ENCODE measurements around the gene DDAH1.
"Not testable (repeated sequence)": the region's sequence is repeated elsewhere in the genome, so short reads cannot be mapped to it uniquely, and the experiment has no call there.

Gene DDAH1

DNA sequence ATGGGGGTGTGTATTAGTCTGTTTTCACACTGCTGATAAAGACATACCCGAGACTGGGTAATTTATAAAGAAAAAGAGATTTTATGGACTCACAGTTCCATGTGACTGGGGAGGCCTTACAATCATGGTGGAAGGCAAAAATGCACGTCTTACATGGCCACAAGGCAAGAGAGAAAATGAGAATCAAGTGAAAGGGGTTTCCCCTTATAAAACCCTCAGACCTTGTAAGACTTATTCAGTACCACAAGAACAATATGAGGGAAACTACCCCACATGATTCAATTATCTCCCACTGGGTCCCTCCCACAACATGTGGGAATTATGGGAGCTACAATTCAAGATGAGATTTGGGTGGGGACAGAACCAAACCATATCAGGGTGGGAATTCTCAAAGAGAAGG, 5.2 kb upstream of the DDAH1 start:
- DNase-seq (ENCODE audit: low spot score), result not testable (repeated sequence)

DNA sequence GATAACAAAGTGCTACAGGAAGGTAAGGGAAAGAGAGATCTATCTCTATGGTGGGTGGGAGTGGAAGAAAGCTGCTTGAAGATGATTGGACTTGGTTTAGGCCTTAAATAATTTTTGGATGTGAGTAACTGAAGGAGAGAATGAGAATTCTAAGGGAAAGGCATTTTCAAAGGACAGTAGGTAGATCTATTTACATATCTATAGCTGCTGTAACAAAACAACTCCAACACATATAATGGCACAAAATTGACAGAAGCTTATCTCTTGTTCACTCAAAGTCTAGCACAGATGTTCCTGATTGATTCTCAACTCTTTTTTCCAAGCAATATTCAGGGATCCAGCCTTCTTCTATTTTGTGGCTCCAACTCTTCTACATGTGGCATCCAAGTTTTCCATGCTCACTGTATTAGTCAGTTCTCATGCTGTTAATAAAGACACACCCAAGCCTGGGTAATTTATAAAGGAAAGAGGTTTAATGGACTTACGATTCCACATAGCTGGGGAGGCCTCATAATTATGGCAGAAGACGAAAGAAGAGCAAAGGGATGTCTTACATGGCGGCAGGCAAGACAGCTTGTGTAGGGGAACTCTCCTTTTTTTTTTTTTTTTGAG, 3.1 kb upstream of the DDAH1 start:
- no peak for DNase-seq (ENCODE audit: low spot score)

DNA sequence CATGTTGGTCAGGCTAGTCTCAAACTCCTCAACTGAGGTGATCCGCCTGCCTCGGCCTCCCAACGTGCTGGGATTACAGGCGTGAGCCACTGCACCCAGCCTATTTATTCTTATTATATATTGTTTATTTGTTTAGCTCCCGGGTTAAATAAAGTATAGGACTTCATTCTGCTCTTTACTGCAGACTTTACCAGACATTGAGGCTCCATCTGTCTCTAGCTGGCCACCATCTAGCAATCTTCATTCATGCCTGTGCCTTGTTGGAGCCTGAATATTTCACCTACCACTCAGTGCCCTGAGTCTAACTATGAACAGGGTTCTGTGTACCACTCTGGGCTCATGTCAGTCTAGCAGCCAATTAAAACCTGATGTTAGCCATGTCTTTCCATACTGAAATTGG, 2.1 kb upstream of the DDAH1 start:
- no peak for DNase-seq (ENCODE audit: low spot score)

DNA sequence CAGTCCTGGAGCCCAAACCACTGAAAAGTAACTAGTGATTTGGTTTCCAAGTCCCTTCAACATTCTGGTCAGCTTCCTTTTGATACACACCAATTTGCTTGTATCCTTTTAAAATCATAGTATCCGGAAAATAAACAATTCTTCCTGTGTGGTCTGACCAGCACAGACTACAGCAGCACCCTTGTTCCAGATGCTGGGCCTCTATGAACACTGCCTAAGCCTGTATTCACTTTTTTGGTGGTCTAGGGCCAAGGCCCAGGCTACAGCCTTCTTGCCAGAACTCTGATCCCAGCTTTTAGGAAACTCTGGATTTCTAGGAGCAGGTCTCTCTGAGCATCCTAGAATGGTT, 801 bp upstream of the DDAH1 start:
- no peak for DNase-seq (ENCODE audit: low spot score)

DNA sequence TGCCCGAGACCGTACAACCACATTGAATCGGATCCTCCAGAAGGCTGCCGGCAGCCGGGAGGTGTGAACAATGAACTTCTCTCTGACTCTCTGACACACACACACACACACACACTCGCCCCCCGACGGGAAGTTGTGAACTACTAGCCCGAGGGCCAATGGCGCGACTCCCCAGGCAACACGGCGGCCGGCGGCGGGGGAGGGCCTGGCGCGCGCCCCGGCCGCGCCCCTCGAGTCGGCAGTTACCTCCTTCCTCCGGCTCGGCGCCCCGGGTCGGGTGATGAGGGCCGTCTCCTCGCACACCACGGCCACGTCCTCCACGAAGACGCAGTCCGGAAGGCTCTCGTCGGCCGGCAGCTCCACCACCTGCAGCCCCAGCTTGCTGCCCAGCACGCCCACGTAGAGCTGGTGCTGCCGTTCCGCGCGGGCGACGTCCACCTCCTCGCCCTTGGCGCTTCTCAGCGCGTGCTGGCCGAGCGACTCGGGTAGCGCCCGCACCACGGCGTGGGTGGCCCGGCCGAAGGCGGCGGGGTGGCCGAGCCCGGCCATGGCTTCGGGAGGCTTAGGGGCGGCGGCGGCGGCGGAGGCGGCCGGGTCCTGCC, 361 bp downstream of the DDAH1 start:
- peak; percentile 74 for DNase-seq (ENCODE audit: low spot score)

DNA sequence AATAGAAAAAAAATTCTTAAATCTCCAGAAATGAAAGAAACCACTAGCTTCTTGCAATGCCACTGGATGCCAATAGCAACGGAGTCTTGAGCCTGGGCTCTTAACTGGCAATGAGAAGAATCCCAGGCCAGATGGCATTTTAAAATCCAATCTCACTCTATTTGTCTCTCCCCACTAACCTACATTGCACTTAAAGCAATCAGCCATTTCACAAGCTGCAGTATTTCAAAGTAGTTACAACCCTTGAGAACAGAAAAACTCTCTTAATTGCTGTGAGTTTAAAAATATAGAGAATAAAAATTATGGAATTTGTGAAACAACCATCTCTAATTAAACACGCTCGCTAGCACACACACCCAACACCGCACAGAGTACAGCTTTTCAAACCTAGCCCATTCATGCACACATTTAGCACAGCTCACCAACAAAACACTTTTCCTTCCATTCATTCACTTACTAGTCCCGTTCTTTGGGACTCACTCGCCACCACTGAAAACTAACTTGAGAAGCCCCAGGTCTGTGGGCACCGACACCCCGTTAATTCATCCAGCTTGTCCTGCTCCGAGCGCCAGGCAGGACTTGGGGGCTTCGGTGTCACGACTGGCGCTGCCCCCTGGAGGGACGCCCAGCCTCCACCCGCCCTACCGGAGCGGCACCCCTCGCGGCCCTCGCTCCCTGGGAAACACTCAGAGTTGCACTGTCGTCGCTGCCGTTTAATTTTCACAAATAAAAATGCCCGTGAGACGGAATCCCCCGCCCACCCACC, 1.0 kb downstream of the DDAH1 start:
- no peak for DNase-seq (ENCODE audit: low spot score)

DNA sequence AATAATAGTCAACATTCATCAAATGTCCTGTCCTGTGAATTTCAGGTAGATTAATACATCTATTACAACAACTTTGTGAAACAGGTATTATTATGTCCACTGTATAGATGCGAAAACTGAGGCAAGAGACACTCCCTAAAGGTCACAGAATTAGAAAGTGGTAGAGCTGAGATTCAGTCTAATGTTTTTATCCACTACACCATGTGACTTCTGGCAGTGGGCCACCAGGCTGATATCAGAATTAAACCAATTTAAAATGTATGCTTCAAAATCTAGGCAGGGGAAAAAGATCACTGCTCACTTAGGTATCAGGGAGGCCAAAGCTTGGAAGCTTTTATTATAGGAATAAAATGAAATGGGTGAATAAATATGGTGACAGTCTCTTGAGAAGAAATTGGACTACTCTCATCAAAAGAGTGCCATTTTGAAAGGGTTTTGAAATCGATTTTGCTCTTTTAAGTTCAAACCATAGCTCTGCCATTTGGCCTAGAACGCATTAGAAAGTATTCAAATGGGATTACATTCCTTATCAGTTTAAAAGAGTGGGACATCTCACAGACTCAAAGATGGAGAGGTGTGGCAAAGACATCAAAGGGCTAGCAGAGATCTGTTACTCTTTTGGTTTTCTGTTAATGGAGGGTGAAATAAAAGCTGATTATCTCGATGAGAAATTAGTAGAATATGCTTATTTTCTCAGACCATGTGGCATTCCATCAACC, 1.9 kb downstream of the DDAH1 start:
- DNase-seq (ENCODE audit: low spot score), result no peak

DNA sequence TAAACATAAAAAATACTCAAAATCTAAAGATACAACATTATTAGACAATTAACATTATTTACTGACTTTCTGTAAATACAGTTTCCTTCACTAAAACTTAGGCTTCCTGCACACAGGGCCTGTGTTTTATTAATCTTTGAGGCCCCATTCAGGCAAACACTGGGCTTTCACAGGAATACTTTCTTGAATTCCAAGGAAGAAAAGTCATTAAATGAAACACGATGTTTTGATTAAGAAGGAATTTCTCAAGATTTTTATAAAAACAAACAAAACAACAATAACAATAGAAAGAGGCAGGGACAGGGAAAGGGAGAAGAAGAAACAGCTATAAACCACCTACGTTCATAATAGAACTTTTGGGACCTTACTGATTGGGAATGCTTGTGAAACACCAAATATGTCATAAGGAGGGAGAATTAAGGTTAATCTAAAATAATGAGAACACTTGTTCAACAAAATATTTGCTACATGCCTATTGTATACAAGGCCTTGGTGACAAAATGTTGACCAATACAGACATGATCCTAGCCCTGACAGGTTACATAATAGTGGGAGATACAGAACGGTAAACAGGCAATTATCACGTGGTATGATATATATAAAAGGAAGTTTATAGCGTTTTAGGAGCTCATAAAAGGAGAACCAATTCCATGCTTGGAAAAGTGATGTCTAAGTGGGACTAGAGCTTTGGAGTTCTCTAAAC, 3.6 kb downstream of the DDAH1 start:
- DNase-seq (ENCODE audit: low spot score), result no peak

DNA sequence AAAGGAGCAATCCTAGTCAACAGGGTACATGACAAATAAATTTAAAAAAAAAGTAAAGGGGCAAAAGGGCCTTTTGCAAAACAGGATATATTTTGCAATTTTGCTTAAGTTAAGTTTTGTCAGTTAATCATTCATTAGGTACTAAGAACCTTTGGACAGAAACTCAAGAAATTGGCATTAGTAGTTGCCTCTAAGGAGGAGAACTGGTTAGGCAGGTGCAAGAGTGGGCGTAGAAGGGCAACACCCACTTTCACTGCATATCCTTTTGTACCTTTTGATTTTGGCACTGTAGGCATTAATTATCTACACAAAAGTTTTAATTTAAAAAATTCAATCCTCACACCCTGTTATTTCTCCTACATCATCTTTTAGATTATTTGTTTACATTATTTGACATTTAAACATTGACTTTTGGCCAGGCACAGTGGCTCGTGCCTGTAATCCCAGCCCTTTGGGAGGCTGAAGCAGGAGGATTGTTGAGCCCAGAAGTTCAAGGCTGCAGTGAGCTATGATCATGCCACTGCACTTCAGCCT, 4.3 kb downstream of the DDAH1 start:
- peak; percentile 29 for DNase-seq (ENCODE audit: low spot score)

DNA sequence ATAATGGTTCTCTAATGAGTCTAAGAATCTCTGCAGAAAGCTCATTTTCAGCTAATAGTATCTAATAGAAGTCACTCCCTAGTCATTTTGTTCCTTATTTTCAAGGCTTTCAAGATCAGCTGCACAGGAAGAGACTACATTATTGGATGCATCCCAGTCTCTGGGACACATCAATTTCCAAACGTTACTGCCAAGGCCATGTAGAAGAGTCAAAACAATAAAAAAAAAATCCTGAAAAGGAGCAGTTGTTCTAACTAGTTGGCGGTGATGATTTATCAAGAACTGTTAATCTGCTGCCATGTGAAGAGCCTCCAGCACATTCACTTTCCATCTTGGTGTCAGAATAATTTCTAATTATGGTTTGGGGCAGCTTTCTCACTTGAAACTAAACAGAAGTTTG, 5.7 kb downstream of the DDAH1 start:
- DNase-seq (ENCODE audit: low spot score), result no peak

DNA sequence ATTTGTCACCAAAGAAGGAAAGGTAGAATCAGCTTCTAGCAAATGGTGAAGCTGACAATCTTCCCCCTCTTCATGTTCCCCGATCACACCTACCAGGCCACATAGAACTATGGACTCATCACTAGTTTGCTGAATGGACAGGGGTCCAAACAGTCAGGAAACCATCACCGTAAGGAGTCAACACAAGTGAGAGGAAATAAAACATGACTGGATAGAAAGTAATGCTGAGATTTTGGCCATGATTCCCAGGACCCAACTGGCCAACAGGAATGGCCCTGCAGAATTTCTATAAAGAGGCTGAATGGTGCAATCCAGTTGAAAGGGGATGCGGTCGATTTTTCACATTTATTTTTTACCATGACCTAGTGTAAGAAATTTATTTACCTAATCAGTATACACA, 10.7 kb downstream of the DDAH1 start:
- DNase-seq (ENCODE audit: low spot score), result no peak

DNA sequence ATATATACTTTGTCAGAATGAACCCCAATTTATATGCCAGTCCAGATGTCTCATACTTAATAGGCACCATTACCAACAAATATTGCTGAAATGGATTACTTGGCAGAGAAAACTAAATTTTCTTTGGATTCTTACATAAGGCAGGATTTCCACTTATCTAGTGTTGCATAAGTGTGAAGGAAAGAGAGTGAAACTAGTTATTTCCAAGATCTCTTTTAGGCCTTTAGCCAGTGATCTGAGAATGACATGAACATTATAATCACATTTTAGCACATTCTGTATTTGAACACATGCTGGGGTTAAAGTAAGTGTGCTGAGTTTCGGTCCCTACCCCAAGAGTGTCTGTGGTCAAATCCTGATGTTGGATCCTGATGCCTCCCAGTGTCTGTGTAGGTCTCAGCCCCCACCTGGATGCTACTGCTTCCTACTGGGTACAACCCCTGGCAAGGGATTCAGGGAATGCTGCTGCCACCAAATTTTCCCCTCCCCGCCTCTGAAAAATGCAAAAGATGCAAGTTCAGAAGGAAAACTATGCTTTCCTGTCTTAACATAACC, 11.2 kb downstream of the DDAH1 start:
- no peak for DNase-seq (ENCODE audit: low spot score)

DNA sequence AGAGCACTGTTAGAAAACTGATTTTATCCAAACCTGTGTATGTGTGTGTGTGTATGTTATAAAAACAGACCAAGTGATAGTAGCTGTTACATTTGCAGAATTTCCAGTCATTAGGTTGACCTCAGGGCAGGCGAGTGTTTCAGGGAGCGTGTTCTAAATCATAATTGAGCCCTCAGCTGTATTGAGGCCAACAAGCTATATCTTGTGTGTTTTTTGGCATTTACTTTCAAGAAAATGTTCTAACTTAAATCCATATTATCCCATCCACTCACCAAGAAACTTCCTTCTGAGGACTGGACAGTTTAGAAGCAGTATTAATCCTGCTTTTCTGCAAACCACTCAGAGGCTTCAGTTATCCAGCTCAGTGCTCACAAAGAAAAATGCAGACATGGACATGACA, 12.0 kb downstream of the DDAH1 start:
- DNase-seq (ENCODE audit: low spot score), result no peak

DNA sequence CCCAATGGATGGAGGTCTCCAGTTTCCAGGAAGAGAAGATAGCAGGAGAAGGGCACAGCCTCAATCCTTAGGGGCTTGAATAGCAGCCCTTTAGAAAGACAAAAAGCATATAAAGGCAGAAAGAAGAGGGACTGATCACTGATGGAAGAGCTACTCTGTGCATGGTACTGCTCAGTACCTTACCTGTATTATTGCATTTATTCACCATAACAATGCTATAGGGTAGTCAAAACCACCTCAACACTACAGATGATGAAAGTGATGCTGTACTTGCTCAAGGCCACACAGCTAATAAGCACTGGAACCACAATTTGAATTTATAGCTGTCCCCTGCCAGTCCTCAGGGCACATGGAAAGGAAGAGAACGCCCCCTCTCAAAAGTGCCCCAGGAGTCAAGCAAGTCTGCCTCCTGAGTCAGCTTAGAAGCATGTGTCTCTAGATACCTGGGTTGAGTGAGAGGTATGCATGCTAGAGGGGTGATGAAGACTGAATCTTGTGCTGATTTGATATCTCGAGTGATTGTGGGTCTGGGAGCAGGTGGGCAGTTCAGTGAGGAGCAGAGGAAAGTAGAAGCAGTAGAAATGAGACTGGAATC, 13.6 kb downstream of the DDAH1 start:
- no peak for DNase-seq (ENCODE audit: low spot score)

DNA sequence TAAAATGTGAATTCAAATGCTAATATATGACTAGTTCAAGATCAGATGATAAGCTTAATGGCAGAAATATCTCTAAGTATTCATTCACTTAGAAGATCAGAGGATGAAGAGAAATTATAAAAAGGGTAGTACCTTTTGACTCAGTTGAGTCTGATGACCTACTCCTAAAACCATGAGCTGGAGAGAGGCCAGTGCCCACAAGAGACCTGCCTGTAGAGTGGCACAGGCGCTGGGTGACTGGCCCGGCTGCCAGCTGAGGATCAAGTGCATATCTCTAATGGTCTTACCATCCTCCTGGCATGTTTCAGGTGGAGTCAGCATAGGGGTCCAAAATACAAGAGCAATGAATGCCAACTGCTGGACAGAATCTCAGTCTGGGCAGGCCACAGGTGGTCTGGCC, 14.1 kb downstream of the DDAH1 start:
- no peak for DNase-seq (ENCODE audit: low spot score)

DNA sequence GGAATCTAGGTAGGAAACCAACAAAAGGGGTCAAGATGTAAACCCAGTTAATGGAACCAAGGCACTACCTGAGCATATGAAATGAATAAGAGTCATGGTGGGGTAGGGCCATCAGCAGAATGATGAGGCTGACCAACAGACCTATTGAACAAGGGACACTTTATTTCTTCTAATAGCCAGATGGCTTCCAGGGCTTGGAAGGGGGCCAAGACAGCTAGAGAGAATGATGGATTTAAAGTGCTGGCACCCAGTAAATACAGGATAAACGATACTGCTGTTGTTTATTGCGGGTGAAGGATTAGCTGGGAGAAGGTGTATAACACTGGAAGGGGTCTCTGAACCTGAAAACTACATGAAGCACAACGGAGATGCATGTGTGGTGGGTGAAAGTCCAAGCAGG, 15.6 kb downstream of the DDAH1 start:
- no peak for DNase-seq (ENCODE audit: low spot score)

DNA sequence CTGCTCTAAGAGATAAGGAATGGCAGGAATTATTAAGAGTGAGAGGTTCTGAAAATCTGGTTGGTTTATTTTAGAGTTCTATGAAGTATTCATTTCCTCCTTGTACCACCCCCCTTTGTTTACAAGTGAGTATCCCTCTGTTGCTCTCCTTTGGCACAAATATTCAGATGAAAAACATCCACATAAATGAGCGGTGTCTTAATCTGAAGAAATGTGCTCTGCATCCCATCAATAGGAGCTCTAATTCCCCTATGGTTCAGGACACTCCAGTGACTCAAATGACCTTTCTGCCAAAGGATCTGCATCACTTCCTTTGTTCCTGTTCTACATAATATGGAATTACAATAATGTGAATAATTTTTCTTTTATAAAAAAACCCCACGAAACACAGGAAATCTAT, 16.6 kb downstream of the DDAH1 start:
- DNase-seq (ENCODE audit: low spot score), result no peak

DNA sequence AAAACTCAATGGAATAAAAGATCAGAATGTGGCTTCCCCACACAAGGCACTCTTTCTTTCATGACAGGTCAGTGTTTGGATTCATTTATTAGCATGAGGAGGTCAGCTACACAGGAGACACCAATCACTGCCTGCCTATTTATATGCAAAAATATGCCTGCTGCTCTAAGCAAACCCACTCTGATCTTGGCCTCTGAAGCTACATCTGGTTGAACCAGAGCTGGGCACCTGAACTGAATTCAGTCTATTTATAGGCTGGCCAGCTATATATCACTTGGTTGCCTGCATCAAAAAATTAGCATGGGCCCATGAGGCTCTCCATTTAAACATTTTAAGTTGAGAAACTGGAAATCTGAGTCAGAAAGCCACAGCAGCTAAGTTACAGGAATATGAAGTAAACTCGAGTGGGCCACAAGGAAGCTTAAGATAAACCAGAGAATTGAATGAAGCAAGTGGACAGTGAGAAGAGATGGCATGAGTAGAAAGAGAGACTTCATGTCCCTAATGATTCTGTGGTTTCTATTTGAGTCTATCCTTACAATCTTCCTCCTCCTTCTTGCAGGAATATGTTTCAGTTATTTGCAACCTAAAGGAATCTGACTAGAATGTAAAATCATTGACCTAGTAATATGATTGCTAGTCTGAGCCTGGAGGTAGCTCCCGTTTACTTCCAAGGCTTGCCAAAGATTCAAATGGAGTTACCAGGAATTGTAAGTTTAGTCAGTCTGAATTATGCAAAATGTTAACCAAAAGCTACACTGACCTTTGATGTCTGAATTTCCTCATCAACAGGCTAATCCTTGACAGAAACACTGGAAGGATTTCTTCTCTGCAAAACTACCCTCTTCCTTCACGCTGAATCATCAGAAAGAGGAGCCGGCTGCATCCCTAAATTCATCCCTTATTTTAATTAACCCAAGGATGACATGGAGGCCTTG, 17.7 kb downstream of the DDAH1 start:
- DNase-seq (ENCODE audit: low spot score), result no peak

DNA sequence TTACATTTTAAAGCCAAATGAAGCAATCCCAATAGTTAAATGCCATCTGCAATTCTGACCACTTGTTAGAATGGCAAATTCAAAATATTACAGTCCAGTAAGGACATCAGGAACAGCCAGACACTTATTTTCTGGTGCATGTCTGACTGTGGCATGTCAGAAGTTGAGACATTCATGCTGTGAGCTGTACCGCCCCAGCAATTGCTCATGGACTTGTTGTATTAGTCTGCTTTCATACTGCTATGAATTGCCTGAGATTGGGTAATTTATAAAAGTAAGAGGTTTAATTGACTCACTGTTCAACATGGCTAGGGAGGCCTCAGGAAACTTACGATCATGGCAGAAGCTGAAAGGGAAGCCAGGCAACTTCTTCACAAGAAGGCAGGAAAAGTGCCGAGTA, 19.1 kb downstream of the DDAH1 start:
- DNase-seq (ENCODE audit: low spot score), result no peak

DNA sequence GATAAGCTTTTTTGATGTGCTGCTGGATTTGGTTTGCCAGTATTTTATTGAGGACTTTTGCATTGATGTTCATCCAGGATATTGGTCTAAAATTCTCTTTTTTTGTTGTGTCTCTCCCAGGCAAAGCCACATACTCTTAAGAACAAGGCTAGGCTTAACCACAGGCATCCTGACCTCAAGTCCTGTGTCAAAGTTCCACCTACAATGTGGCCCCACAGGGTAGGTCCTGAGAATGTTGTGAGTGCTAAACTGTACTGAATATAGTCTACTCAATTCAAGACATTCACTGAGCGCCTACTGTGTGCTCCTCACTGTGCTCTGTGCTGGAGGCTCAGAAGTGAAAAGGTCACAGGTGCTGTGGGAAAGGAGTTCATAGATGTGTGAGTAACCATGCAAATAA, 20.6 kb downstream of the DDAH1 start:
- no peak for DNase-seq (ENCODE audit: low spot score)

Data from iPS-NIHi11 (cell line).